ENCODE measurements around the gene ARMC7.

Gene ARMC7

GRCh38 chr17:75138519-75138918 lies 28.8 kb downstream of the ARMC7 start:
- no peak for TF ChIP-seq CTCF (IDR thresholded peaks at IDR 0.05; ENCODE audit: low read length, missing control alignments)
- no peak overlapping the region for H3K4me3 ChIP-seq (replicated peaks; ENCODE audit: low read depth, low read length)
- DNase-seq (ENCODE audit: low read depth): no peak

GRCh38 chr17:75142236-75142971 lies 32.6 kb downstream of the ARMC7 start:
- no peak for TF ChIP-seq CTCF (IDR thresholded peaks at IDR 0.05; ENCODE audit: low read length, missing control alignments)
- DNase-seq (ENCODE audit: low read depth): no peak
- no peak overlapping the region for H3K4me3 ChIP-seq (replicated peaks; ENCODE audit: low read depth, low read length)

GRCh38 chr17:75144816-75145512 lies 35.2 kb downstream of the ARMC7 start:
- H3K4me3 ChIP-seq (replicated peaks; ENCODE audit: low read depth, low read length): no peak overlapping the region
- no peak for DNase-seq (ENCODE audit: low read depth)
- no peak for TF ChIP-seq CTCF (IDR thresholded peaks at IDR 0.05; ENCODE audit: low read length, missing control alignments)

GRCh38 chr17:75146592-75146991 lies 36.8 kb downstream of the ARMC7 start:
- no peak for TF ChIP-seq CTCF (IDR thresholded peaks at IDR 0.05; ENCODE audit: low read length, missing control alignments)
- DNase-seq (ENCODE audit: low read depth): peak; percentile 33
- no peak overlapping the region for H3K4me3 ChIP-seq (replicated peaks; ENCODE audit: low read depth, low read length)

GRCh38 chr17:75147878-75148546 lies 38.2 kb downstream of the ARMC7 start:
- no peak overlapping the region for H3K4me3 ChIP-seq (replicated peaks; ENCODE audit: low read depth, low read length)
- DNase-seq (ENCODE audit: low read depth): no peak
- no peak for TF ChIP-seq CTCF (IDR thresholded peaks at IDR 0.05; ENCODE audit: low read length, missing control alignments)

- peak overlapping the region; percentile 86 for H3K4me3 ChIP-seq (replicated peaks; ENCODE audit: low read depth, low read length)
- TF ChIP-seq CTCF (IDR thresholded peaks at IDR 0.05; ENCODE audit: low read length, missing control alignments): no peak
- DNase-seq (ENCODE audit: low read depth): peak; percentile 9
These were observed 42.2 kb downstream of the ARMC7 start for GRCh38 chr17:75151930-75152329.

Measured in fibroblast of pulmonary artery (primary cell).